HepG2 (cell line): ENCODE measurements around the gene IL1RL2. TPM values are rescaled to one million over a fixed set of nuclear protein-coding genes. Genes with fewer than 3 reads are reported as not detected.

ENCODE experiments used
- DMAP1 ChIP-seq: IDR thresholded peaks from 2 replicates; pipeline ENCODE4 v1.6.1; 2016
- IRX3 ChIP-seq: sonication (generic); formaldehyde crosslinking; IDR thresholded peaks from 2 replicates; pipeline ENCODE4 v1.8.1; 2023; ENCODE audit warnings: mild to moderate bottlenecking, low read depth, missing genetic modification reagents, borderline replicate concordance
- NR2F2 ChIP-seq: IDR thresholded peaks from 2 replicates; pipeline ENCODE4 v1.6.1; 2012; ENCODE audit warnings: low read depth, inconsistent platforms, borderline replicate concordance
- PAX8 ChIP-seq: sonication (generic); formaldehyde crosslinking; IDR thresholded peaks from 2 replicates; pipeline ENCODE4 v1.8.0; 2022; ENCODE audit warnings: mild to moderate bottlenecking, missing genetic modification reagents, borderline replicate concordance
- PAXIP1 ChIP-seq: sonication (generic); formaldehyde crosslinking; conservative IDR thresholded peaks from 2 replicates; pipeline ENCODE4 v1.4.0; 2020; ENCODE audit warnings: mild to moderate bottlenecking, missing genetic modification reagents, moderate library complexity
- SALL1 ChIP-seq: sonication (generic); formaldehyde crosslinking; IDR thresholded peaks from 2 replicates; pipeline ENCODE4 v1.8.0; 2022; ENCODE audit warnings: mild to moderate bottlenecking, missing genetic modification reagents
- ZBTB14 ChIP-seq: sonication (generic); formaldehyde crosslinking; IDR thresholded peaks from 2 replicates; pipeline ENCODE4 v1.4.0; 2020; ENCODE audit warnings: missing genetic modification reagents
- ZKSCAN1 ChIP-seq: fragments of 150-350 bp; IDR thresholded peaks from 2 replicates; pipeline ENCODE4 v1.6.1; 2014; ENCODE audit warnings: low read length
- ZNF124 ChIP-seq: sonication (generic); formaldehyde crosslinking; IDR thresholded peaks from 2 replicates; pipeline ENCODE4 v1.4.0; 2020; ENCODE audit warnings: missing genetic modification reagents
- ZNF670 ChIP-seq: sonication (generic); formaldehyde crosslinking; IDR thresholded peaks from 2 replicates; pipeline ENCODE4 v1.8.0; 2022; ENCODE audit warnings: mild to moderate bottlenecking, missing genetic modification reagents, borderline replicate concordance
- polyA plus RNA-seq, 8 experiments: library from polyadenylated mRNA; depleted of rRNA in 3 of 8; stranded (reverse) in 7 of 8; unstranded in 1 of 8; fragments of >200 nt; fragmentation: Illumina TruSeq in 4 of 8; extraction: Trizol in 4 of 8; gene quantifications; 2 replicates each; pipeline versions ENCODE4 v1.2.1 to v1.2.3, GENCODE V29; 2011 to 2016; ENCODE audit warnings: low read depth in 4 of 8, missing spikeins in 1 of 8, mixed read lengths in 1 of 8; ENCODE audit not compliant: insufficient read depth in 1 of 8
- total RNA-seq, 5 experiments: library from RNA; depleted of rRNA; stranded (reverse); fragments of >200 nt; fragmentation: Illumina TruSeq; extraction: Trizol; gene quantifications; 2 replicates each; pipeline ENCODE4 v1.2.3, GENCODE V29; 2016; ENCODE audit warnings: low read depth in 1 of 5
- TF ChIP-seq, protein P1 (sequence below), 2 experiments: sonication (generic) in 1 of 2; formaldehyde crosslinking in 1 of 2; IDR thresholded peaks; 2 replicates each; pipeline versions ENCODE4 v1.4.0 to v1.6.1; 2016 to 2020; ENCODE audit warnings: borderline replicate concordance in 1 of 2, low read depth in 1 of 2, mild to moderate bottlenecking in 1 of 2, missing genetic modification reagents in 1 of 2
- TF ChIP-seq, protein P2 (sequence below): sonication (generic); formaldehyde crosslinking; IDR thresholded peaks from 2 replicates; pipeline ENCODE4 v1.5.1; 2020; ENCODE audit warnings: missing genetic modification reagents, mild to moderate bottlenecking, borderline replicate concordance
- TF ChIP-seq, protein P3 (sequence below): sonication (generic); formaldehyde crosslinking; IDR thresholded peaks from 2 replicates; pipeline ENCODE4 v1.5.0; 2020; ENCODE audit warnings: mild to moderate bottlenecking, missing genetic modification reagents

IL1RL2 gene
- total and polyA plus RNA-seq, 2 of the 13 experiments (the other 11 are each of a cell fraction or from before 2014, with no cell fraction given), result 0.03 TPM; not detected in 1

DNA sequence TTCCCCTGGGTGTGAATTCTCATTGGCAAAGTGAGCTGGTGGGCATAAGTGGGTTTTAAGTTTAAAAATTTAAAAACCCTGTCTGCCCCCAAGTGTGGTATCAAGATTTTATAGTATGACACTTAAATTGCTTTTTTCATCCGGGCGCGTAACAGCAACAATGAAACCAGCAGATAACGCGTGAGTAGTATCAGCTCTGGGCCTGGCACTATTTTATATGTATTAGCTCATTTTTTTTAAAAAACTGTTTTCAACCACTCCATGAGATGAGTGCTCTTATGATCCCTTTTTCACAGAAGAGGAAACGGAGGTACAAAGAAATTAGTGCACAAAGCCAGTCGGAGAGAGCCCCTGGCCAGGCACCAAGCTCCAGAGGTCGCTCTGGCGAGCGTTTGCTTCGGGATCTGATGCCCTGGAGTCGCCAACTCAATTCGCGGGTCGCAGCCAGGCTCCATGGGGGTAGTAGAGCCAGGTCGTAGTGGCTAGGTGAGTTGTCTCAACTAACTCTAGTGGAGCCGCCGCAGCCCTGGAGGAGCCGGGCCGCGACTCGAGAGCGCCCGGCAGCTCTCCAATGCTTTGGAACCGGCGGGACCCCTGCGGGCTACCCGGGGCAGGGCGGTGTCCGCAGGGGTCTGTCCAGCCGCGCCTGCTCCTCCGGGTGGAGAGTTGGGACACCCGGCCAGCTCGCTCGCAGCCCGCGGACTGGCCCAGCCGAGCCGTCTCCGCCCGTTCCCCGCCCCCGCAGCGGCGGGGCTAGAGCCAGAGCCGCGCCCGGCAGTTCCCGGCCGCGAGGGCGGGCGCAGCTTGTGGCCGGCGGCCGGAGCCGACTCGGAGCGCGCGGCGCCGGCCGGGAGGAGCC lies 44.6 kb upstream of the IL1RL2 start, which contains the start of gene IL1R1 (continued):
- TF ChIP-seq ZBTB14 (CRISPR knock-in tag) (no peak), PAXIP1 (CRISPR knock-in tag) (no peak; the same call in 1 of the 2 replicates), ZNF124 (CRISPR knock-in tag) (no peak), IRX3 (no peak), ZNF670 (no peak), DMAP1 (peak; percentile 62; the same call in 1 of the 2 replicates), ZKSCAN1 (no peak), PAX8 (0 out of 2 replicates have a peak, but pooled peaks have one; percentile 30), NR2F2 (no peak), SALL1 (CRISPR knock-in tag) (peak; percentile 16; the same call in 1 of the 2 replicates)
- TF ChIP-seq, protein P1, sequence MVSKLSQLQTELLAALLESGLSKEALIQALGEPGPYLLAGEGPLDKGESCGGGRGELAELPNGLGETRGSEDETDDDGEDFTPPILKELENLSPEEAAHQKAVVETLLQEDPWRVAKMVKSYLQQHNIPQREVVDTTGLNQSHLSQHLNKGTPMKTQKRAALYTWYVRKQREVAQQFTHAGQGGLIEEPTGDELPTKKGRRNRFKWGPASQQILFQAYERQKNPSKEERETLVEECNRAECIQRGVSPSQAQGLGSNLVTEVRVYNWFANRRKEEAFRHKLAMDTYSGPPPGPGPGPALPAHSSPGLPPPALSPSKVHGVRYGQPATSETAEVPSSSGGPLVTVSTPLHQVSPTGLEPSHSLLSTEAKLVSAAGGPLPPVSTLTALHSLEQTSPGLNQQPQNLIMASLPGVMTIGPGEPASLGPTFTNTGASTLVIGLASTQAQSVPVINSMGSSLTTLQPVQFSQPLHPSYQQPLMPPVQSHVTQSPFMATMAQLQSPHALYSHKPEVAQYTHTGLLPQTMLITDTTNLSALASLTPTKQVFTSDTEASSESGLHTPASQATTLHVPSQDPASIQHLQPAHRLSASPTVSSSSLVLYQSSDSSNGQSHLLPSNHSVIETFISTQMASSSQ (IDR thresholded peaks at IDR 0.05; ENCODE audit: low read depth), result no peak
- TF ChIP-seq, protein P1 (CRISPR knock-in tag; IDR thresholded peaks at IDR 0.05; ENCODE audit: borderline replicate concordance), result no peak; the same call in 1 of the 2 replicates
- TF ChIP-seq, protein P2, sequence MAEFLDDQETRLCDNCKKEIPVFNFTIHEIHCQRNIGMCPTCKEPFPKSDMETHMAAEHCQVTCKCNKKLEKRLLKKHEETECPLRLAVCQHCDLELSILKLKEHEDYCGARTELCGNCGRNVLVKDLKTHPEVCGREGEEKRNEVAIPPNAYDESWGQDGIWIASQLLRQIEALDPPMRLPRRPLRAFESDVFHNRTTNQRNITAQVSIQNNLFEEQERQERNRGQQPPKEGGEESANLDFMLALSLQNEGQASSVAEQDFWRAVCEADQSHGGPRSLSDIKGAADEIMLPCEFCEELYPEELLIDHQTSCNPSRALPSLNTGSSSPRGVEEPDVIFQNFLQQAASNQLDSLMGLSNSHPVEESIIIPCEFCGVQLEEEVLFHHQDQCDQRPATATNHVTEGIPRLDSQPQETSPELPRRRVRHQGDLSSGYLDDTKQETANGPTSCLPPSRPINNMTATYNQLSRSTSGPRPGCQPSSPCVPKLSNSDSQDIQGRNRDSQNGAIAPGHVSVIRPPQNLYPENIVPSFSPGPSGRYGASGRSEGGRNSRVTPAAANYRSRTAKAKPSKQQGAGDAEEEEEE (CRISPR knock-in tag), result no peak
- TF ChIP-seq, protein P3, sequence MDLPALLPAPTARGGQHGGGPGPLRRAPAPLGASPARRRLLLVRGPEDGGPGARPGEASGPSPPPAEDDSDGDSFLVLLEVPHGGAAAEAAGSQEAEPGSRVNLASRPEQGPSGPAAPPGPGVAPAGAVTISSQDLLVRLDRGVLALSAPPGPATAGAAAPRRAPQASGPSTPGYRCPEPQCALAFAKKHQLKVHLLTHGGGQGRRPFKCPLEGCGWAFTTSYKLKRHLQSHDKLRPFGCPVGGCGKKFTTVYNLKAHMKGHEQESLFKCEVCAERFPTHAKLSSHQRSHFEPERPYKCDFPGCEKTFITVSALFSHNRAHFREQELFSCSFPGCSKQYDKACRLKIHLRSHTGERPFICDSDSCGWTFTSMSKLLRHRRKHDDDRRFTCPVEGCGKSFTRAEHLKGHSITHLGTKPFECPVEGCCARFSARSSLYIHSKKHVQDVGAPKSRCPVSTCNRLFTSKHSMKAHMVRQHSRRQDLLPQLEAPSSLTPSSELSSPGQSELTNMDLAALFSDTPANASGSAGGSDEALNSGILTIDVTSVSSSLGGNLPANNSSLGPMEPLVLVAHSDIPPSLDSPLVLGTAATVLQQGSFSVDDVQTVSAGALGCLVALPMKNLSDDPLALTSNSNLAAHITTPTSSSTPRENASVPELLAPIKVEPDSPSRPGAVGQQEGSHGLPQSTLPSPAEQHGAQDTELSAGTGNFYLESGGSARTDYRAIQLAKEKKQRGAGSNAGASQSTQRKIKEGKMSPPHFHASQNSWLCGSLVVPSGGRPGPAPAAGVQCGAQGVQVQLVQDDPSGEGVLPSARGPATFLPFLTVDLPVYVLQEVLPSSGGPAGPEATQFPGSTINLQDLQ (CRISPR knock-in tag), result no peak
